ENCODE data around the gene IFT25.

DNA sequence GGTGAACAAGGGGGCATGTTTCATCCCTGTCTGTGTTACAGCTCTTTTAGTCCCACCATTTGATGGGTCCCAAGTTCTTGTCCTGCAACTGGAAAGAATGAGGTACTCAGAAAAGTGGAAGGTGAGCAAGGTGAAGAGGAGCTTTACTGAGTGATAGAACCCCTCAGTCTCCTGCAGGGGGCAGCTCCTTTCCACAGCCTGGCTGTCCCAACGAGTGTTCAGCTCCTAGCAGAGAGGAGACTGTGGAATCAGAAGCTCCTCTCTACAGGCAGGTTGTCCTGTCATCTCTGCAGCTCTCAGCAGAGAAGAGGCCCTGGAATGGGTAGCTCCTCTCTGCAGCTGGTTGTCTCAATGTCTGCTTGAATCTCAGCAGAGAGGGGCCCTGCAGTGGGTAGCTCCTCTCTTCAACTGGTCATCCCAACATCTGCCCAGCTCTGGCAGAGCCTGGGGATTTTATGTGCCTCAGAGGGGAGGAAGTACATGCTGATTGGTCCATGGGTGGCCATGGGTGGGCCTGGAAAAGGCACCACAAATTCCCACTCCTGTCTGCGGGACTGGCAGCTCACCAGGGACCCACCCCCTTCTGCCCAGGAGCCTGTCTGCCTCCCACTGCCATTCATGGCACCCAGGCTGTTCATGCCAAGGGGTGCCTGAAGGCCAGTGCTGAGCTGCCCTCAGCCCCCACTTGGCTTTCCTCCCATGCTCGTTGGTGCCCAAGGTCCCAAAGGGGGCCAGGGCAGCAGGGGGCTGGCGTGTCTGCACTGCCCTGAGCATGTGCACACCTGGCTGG, 46.8 kb upstream of the IFT25 start:
- no peak for TF ChIP-seq REST (IDR thresholded peaks at IDR 0.05; ENCODE audit: insufficient read depth in 1 of 2, low read depth in 2 of 2, low read length in 1 of 2)
- TF ChIP-seq, protein P1, sequence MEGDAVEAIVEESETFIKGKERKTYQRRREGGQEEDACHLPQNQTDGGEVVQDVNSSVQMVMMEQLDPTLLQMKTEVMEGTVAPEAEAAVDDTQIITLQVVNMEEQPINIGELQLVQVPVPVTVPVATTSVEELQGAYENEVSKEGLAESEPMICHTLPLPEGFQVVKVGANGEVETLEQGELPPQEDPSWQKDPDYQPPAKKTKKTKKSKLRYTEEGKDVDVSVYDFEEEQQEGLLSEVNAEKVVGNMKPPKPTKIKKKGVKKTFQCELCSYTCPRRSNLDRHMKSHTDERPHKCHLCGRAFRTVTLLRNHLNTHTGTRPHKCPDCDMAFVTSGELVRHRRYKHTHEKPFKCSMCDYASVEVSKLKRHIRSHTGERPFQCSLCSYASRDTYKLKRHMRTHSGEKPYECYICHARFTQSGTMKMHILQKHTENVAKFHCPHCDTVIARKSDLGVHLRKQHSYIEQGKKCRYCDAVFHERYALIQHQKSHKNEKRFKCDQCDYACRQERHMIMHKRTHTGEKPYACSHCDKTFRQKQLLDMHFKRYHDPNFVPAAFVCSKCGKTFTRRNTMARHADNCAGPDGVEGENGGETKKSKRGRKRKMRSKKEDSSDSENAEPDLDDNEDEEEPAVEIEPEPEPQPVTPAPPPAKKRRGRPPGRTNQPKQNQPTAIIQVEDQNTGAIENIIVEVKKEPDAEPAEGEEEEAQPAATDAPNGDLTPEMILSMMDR (IDR thresholded peaks at IDR 0.05) = no peak
- no peak for TF ChIP-seq TCF7L2 (IDR thresholded peaks at IDR 0.05; ENCODE audit: low read depth, low read length)
- TF ChIP-seq POLR2AphosphoS5 (IDR thresholded peaks at IDR 0.05; ENCODE audit: low read depth, low read length) = no peak

Data from Panc1 (cell line).